Measurements from ENCODE around the gene PLAC9. TPM values are rescaled to one million over a fixed set of nuclear protein-coding genes. Genes with fewer than 3 reads are reported as not detected.

The PLAC9 gene
- polyA plus RNA-seq, 1 experiment: 19.3 TPM

DNA sequence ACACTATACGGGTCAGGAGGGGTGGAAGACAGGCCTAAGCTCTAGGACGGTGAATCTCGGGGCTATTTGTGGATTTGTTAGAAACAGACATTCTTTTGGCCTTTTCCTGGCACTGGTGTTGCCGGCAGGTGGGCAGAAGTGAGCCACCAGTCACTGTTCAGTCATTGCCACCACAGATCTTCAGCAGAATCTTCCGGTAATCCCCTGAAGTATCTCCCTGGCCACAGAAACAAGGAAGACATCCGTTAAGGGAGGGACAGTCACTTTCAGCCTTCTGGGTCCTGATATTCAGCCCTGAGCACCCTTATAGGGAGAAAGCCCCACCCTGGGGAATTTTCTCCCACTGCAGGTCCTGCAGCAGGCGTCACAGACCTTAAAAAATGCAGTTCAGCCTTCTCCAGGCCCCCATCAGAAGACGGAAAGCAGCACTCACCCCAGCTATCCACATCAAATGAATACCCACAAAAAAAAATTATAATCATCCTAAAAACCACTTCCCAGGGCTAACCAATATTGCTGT, 23.2 kb downstream of the PLAC9 start:
- Histone ChIP-seq H3K36me3 (ENCODE audit: control insufficient read depth, insufficient read depth, low read length) (peaks cover 43% of the 10 kb centered on the region), H3K4me3 (ENCODE audit: low read depth, low read length) (no peak overlapping the region), H3K27me3 (ENCODE audit: control insufficient read depth, insufficient read depth, low read length) (no peaks in the 10 kb centered on the region)
- no peak for DNase-seq (ENCODE audit: low read depth)
- CTCF ChIA-PET: interaction anchor here (0.6 to 4.1 kb wide), 2 partner anchors 12 to 29 kb away, joined by 4 to 15 read pairs; no protein-coding TSS in a partner anchor
- POLR2A ChIA-PET: interaction anchor here (0.6 kb wide), 2 partner anchors 12 to 21 kb away, joined by 3 to 7 read pairs; no protein-coding TSS in a partner anchor
- TF ChIP-seq, protein P1, sequence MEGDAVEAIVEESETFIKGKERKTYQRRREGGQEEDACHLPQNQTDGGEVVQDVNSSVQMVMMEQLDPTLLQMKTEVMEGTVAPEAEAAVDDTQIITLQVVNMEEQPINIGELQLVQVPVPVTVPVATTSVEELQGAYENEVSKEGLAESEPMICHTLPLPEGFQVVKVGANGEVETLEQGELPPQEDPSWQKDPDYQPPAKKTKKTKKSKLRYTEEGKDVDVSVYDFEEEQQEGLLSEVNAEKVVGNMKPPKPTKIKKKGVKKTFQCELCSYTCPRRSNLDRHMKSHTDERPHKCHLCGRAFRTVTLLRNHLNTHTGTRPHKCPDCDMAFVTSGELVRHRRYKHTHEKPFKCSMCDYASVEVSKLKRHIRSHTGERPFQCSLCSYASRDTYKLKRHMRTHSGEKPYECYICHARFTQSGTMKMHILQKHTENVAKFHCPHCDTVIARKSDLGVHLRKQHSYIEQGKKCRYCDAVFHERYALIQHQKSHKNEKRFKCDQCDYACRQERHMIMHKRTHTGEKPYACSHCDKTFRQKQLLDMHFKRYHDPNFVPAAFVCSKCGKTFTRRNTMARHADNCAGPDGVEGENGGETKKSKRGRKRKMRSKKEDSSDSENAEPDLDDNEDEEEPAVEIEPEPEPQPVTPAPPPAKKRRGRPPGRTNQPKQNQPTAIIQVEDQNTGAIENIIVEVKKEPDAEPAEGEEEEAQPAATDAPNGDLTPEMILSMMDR (IDR thresholded peaks at IDR 0.05; ENCODE audit: insufficient read depth, low read depth, low read length): no peak

GRCh38 chr10:80156216-80156615, 23.7 kb downstream of the PLAC9 start:
- TF ChIP-seq, protein P1 (IDR thresholded peaks at IDR 0.05; ENCODE audit: insufficient read depth, low read depth, low read length): no peak
- ChIA-PET CTCF (interaction anchor here (0.6 to 4.1 kb wide), 2 partner anchors 12 to 29 kb away, joined by 4 to 15 read pairs; no protein-coding TSS in a partner anchor), POLR2A (no interaction called here)
- H3K27me3 ChIP-seq (ENCODE audit: control insufficient read depth, insufficient read depth, low read length): no peaks in the 10 kb centered on the region
- H3K4me3 ChIP-seq (ENCODE audit: low read depth, low read length): no peak overlapping the region
- no peak for DNase-seq (ENCODE audit: low read depth)
- H3K36me3 ChIP-seq (ENCODE audit: control insufficient read depth, insufficient read depth, low read length): peaks cover 45% of the 10 kb centered on the region

- DNase-seq (ENCODE audit: low read depth): no peak
- POLR2A ChIA-PET: no interaction called here
- Histone ChIP-seq H3K4me3 (ENCODE audit: low read depth, low read length) (no peak overlapping the region), H3K27me3 (ENCODE audit: control insufficient read depth, insufficient read depth, low read length) (no peaks in the 10 kb centered on the region), H3K36me3 (ENCODE audit: control insufficient read depth, insufficient read depth, low read length) (peaks cover 46% of the 10 kb centered on the region)
- CTCF ChIA-PET: interaction anchor here (0.6 to 2.3 kb wide), 3 partner anchors 11 to 1822 kb away, joined by 3 to 10 read pairs (median 5); no protein-coding TSS in a partner anchor
- TF ChIP-seq, protein P1 (IDR thresholded peaks at IDR 0.05; ENCODE audit: insufficient read depth, low read depth, low read length): no peak
Observed at GRCh38 chr10:80157561-80157960, 25.0 kb downstream of the PLAC9 start.

GRCh38 chr10:80158126-80158525, 25.6 kb downstream of the PLAC9 start:
- POLR2A ChIA-PET: interaction anchor here (0.6 kb wide), 1 partner anchor 17 kb away, joined by 4 read pairs; no protein-coding TSS in a partner anchor
- peaks cover 45% of the 10 kb centered on the region for H3K36me3 ChIP-seq (ENCODE audit: control insufficient read depth, insufficient read depth, low read length)

DNA sequence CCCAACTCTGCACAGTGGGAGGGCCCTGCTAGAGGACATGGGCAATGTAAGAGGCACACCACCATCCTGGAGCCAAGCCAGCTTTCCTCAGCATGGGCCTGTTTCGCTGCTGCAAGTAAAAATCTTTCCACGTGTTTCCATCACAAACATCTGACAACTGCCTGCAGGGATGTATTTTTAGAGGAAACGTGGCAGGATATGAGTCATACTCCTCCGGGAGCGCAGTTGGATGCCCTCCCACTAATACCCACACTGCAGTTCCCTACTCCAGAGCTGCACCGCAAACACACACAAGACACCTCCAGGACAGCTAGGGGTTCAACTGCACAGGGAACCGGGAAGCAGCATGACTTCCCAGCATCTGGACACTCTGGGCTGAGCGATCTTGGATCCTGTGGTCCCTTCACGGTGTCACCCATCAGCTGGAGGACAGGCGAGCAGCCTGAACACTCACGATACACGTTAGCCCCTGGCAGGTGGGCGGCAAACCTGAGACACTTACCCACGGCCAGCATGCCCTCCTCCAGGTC, 26.1 kb downstream of the PLAC9 start:
- Histone ChIP-seq H3K27me3 (ENCODE audit: control insufficient read depth, insufficient read depth, low read length) (no peaks in the 10 kb centered on the region), H3K4me3 (ENCODE audit: low read depth, low read length) (no peak overlapping the region), H3K36me3 (ENCODE audit: control insufficient read depth, insufficient read depth, low read length) (peaks cover 41% of the 10 kb centered on the region)
- ChIA-PET CTCF (interaction anchor here (1.0 to 2.3 kb wide), 3 partner anchors 10 to 100 kb away, joined by 3 to 10 read pairs (median 5); no protein-coding TSS in a partner anchor), POLR2A (interaction anchor here (0.6 kb wide), 1 partner anchor 17 kb away, joined by 4 read pairs; no protein-coding TSS in a partner anchor)
- TF ChIP-seq, protein P1 (IDR thresholded peaks at IDR 0.05; ENCODE audit: insufficient read depth, low read depth, low read length): no peak
- peak; percentile 97 for DNase-seq (ENCODE audit: low read depth)

More at GRCh38 chr10:80158126-80158525, 25.6 kb downstream of the PLAC9 start:
- CTCF ChIA-PET: interaction anchor here (1.0 to 2.3 kb wide), 3 partner anchors 10 to 99 kb away, joined by 3 to 10 read pairs (median 5); no protein-coding TSS in a partner anchor
- Histone ChIP-seq H3K4me3 (ENCODE audit: low read depth, low read length) (no peak overlapping the region), H3K27me3 (ENCODE audit: control insufficient read depth, insufficient read depth, low read length) (no peaks in the 10 kb centered on the region)
- TF ChIP-seq, protein P1 (IDR thresholded peaks at IDR 0.05; ENCODE audit: insufficient read depth, low read depth, low read length): no peak
- no peak for DNase-seq (ENCODE audit: low read depth)

Measured in BJ (cell line).